Adrenal gland (tissue), 12 donors: ENCODE data around the gene ACVRL1. TPM values are rescaled to one million over a fixed set of nuclear protein-coding genes. Genes with fewer than 3 reads are reported as not detected.

Experiments
- DNase-seq, 7 donors: peaks; one replicate each; pipeline ENCODE4 v3.0.0-alpha.2; 2019 to 2020
- H3K27ac ChIP-seq, 5 donors: fragments of 200-600 bp; sonication (generic) in 4 of 5; 1 replicate in 3 of 5; 2 replicates in 2 of 5; pipeline versions ENCODE4 v1.5.1 to v1.8.0; 2016 to 2020; ENCODE audit warnings: mild to moderate bottlenecking in 1 of 5
- H3K27me3 ChIP-seq: fragments of 200-600 bp; 2 replicates; pipeline ENCODE4 v1.8.0; 2021
- H3K36me3 ChIP-seq, 2 donors: fragments of 200-600 bp; replicated peaks in 1 of 2; 1 replicate in 1 of 2; 2 replicates in 1 of 2; pipeline versions ENCODE4 v1.5.1 to v1.8.0; 2018 to 2022
- H3K4me1 ChIP-seq, 2 donors: fragments of 200-600 bp; replicated peaks in 1 of 2; 1 replicate in 1 of 2; 2 replicates in 1 of 2; pipeline versions ENCODE4 v1.5.1 to v1.8.0; 2018 to 2021
- H3K4me3 ChIP-seq, 4 donors: fragments of 200-600 bp; sonication (generic) in 3 of 4; one replicate each; pipeline ENCODE4 v1.5.1; 2016 to 2018
- H3K9me3 ChIP-seq, 3 donors: fragments of 200-600 bp; sonication (generic) in 1 of 3; replicated peaks in 1 of 3; 1 replicate in 2 of 3; 2 replicates in 1 of 3; pipeline versions ENCODE4 v1.5.1 to v1.8.0; 2016 to 2021
- POLR2A ChIP-seq, 2 donors: fragments of 450-650 bp; IDR thresholded peaks; one replicate each; pipeline ENCODE4 v1.6.1; 2017; ENCODE audit warnings: antibody characterized with exemption in 2 of 2, mild to moderate bottlenecking in 2 of 2, moderate library complexity in 1 of 2
- WGBS, 4 donors: extraction: QIAGEN DNeasy Blood & Tissue Kit in 2 of 4; methylation state at CpG; one replicate each; pipeline versions ENCODE4 v1.1.5 to v1.1.7; 2013 to 2017; 5-methylcytosine and 5-hydroxymethylcytosine counted together
- intact Hi-C, 2 donors: fragments of 100-400 bp; cut with DNase I; formaldehyde crosslinking; loops; one replicate each; pipeline versions ENCODE4 v1.14.1 to v1.15.0; 2022 to 2023
- polyA plus RNA-seq, 3 donors: library from polyadenylated mRNA; stranded (reverse); fragments of 200-250 nt in 2 of 3; fragments of 350-450 nt in 1 of 3; fragmentation: Illumina TruSeq in 1 of 3; extraction: RNeasy Lipid Tissue Mini Kit (QIAGEN cat#74804) in 1 of 3; gene quantifications; one replicate each; pipeline ENCODE4 v1.2.3, GENCODE V29; 2013 to 2014
- total RNA-seq, 9 donors: library from RNA; depleted of rRNA in 4 of 9; stranded (reverse); fragments of >200 nt in 4 of 9; fragments of 120-200 nt in 1 of 9; fragmentation: NEBNext Ultra II Directional in 1 of 9; extraction: Animal tissue kit (Norgen Biotek cat#: 25700) in 1 of 9; gene quantifications; one replicate each; pipeline versions ENCODE4 v1.1.0 to v1.2.4, GENCODE V29; 2013 to 2023
- TF ChIP-seq, protein P1 (sequence below), 6 experiments: fragments of 450-650 bp in 4 of 6; fragments of 200-600 bp in 2 of 6; sonication (generic) in 1 of 6; IDR thresholded peaks; 1 replicate in 5 of 6; 2 replicates in 1 of 6; pipeline versions ENCODE4 v1.5.1 to v1.8.0; 2016 to 2021; ENCODE audit warnings: antibody characterized with exemption in 6 of 6, mild to moderate bottlenecking in 2 of 6, moderate library complexity in 1 of 6
- donor health status: healthy with polysubstance abuse.
- donor health status: Bipolar disorder and iron deficiency.
- donor health status: DM: yes; HTN: yes; CAD: no.
- donor health status: DM: no; HTN: no; CAD: no.
- donor health status: DM: no; HTN: no; CAD: no.
- donor health status: DM: yes; HTN: yes; CAD: no.

Gene ACVRL1
- total and polyA plus RNA-seq, 12 donors = 7.8 to 117 (median 43.7) TPM

DNA sequence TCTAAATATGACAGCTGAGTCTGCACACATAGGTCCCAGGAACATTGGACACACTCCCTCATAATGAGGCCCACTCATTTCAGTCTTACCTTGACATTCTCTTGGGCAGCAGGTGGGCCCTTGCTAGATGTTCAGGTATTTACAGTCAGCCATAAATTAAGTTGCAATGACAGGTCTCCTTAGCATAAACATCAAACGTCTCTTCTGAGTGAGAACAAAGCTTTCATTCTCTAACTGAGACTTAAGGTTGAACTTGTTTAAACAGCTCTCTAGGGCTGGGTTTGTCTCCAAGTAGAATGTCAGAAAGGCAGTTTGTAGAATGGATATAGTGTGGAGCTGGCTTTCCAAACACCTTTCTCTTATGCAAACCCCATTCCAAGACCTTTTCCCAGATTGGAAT, 54.5 kb downstream of the ACVRL1 start:
- DNase-seq = no peak
- Histone ChIP-seq H3K4me1 (peaks cover 0 to 40% of the 10 kb centered on the region in 2 donors), H3K27me3 (no peaks in the 10 kb centered on the region), H3K4me3 (no peak overlapping the region), H3K36me3 (no peaks in the 10 kb centered on the region), H3K27ac (no peak overlapping the region), H3K9me3 (no peaks in the 10 kb centered on the region)
- no peak for TF ChIP-seq POLR2A (IDR thresholded peaks at IDR 0.05)
- TF ChIP-seq, protein P1, sequence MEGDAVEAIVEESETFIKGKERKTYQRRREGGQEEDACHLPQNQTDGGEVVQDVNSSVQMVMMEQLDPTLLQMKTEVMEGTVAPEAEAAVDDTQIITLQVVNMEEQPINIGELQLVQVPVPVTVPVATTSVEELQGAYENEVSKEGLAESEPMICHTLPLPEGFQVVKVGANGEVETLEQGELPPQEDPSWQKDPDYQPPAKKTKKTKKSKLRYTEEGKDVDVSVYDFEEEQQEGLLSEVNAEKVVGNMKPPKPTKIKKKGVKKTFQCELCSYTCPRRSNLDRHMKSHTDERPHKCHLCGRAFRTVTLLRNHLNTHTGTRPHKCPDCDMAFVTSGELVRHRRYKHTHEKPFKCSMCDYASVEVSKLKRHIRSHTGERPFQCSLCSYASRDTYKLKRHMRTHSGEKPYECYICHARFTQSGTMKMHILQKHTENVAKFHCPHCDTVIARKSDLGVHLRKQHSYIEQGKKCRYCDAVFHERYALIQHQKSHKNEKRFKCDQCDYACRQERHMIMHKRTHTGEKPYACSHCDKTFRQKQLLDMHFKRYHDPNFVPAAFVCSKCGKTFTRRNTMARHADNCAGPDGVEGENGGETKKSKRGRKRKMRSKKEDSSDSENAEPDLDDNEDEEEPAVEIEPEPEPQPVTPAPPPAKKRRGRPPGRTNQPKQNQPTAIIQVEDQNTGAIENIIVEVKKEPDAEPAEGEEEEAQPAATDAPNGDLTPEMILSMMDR (IDR thresholded peaks at IDR 0.05) = no peak
- WGBS, 4 donors = 17 to 43% (median 32%) methylated on average over 1 of the region's 1 CpG
- intact Hi-C loops = no loop called here

DNA sequence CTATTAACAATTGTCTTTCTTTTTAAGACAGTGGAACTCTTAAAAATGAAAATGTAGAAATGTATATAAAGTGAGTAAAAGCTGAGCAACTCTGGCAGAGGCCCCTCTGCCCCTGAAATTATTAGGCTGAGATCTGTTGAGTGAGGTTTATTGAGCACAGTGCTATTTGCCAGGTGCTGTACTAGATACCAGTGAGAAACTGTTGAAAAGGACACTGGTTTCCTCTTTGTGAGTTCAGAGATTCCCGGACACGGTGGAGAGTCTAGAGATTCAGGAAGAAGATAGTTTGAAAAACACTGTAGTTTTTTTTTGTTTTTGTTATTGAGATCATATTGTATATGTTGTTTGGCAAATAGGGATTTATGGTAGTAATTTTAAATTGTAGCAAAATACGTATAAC, 55.4 kb downstream of the ACVRL1 start:
- H3K36me3 ChIP-seq = no peaks in the 10 kb centered on the region
- no peak overlapping the region for H3K27ac ChIP-seq
- H3K4me3 ChIP-seq = no peak overlapping the region
- WGBS, 4 donors = 58 to 84% (median 78%) methylated on average over 3 of the region's 3 CpGs
- no peak for DNase-seq
- no peak for TF ChIP-seq POLR2A (IDR thresholded peaks at IDR 0.05)
- TF ChIP-seq, protein P1 (IDR thresholded peaks at IDR 0.05) = no peak
- no peaks in the 10 kb centered on the region for H3K27me3 ChIP-seq
- intact Hi-C loops = no loop called here
- peaks cover 0 to 40% of the 10 kb centered on the region in 2 donors for H3K4me1 ChIP-seq
- no peaks in the 10 kb centered on the region for H3K9me3 ChIP-seq

DNA sequence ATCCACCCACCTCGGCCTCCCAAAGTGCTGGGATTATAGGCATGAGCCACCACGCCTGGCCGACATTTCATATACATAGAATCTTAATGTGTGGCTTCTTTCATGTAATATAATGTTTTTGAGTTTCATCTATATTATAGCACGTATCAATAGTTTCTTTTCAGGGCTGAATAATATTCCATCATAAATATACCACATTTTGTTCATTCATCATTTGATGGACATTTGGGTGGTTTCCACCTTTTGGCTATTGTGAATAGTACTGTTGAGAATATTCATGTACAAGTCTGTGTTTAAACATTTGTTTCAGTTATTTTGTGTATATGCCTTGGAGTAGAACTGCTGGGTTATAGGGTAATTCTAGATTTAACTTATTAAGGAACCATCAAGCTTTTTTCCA, 56.2 kb downstream of the ACVRL1 start:
- no peak for DNase-seq
- TF ChIP-seq, protein P1 (IDR thresholded peaks at IDR 0.05) = no peak
- intact Hi-C loops = no loop called here
- no peaks in the 10 kb centered on the region for H3K36me3 ChIP-seq
- H3K9me3 ChIP-seq = no peaks in the 10 kb centered on the region
- no peak overlapping the region for H3K4me3 ChIP-seq
- H3K4me1 ChIP-seq = peaks cover 0 to 39% of the 10 kb centered on the region in 2 donors
- 93 to 100% (median 97%) methylated on average over 4 of the region's 4 CpGs for WGBS, 4 donors
- H3K27ac ChIP-seq = no peak overlapping the region
- no peaks in the 10 kb centered on the region for H3K27me3 ChIP-seq

DNA sequence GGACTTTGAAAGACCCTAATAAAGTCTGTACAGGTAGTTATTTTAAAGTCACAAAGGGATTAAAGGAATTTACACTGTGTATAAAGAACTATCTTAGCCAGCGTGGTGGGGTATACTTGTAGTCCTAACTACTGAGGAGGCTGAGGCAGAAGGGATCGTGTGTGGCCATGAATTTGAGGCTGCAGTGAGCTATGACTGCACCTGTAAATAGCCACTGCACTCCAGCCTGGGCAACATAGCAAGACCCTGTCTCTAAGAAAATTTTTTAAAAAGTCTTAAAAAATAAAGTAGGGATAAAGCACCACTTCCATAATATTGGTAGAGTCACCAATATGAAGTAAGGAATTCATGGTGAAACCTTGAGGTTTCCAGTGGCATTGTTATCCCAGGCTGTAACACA, 62.3 kb downstream of the ACVRL1 start:
- peaks cover 9 to 39% of the 10 kb centered on the region in 2 donors for H3K4me1 ChIP-seq
- DNase-seq = no peak
- no peak overlapping the region for H3K27ac ChIP-seq
- no peaks in the 10 kb centered on the region for H3K27me3 ChIP-seq
- TF ChIP-seq, protein P1 (IDR thresholded peaks at IDR 0.05) = no peak
- no peak for TF ChIP-seq POLR2A (IDR thresholded peaks at IDR 0.05)
- no peak overlapping the region for H3K4me3 ChIP-seq
- intact Hi-C loops = no loop called here
- no peaks in the 10 kb centered on the region for H3K9me3 ChIP-seq
- WGBS, 4 donors = 92 to 98% (median 96%) methylated on average over 2 of the region's 2 CpGs
- H3K36me3 ChIP-seq = no peaks in the 10 kb centered on the region
